Measurements from ENCODE around the gene TTC38. TPM values are rescaled to one million over a fixed set of nuclear protein-coding genes. Genes with fewer than 3 reads are reported as not detected.

The TTC38 gene
- 29.5 and 31.0 TPM in 2 replicates for total RNA-seq

GRCh38 chr22:46267431-46268279, at the start of gene TTC38:
Gene TTC38, plus strand, starts transcription at chr22:46268008. Its CDS starts 32 bp downstream, at chr22:46268040.

GRCh38 chr22:46250035-46250782, 17.6 kb upstream of the TTC38 start, which contains the start of gene CDPF1:
Gene CDPF1, minus strand, starts transcription at chr22:46250293. Its CDS starts 2,009 bp downstream, at chr22:46248284.

GRCh38 chr22:46263216-46263590, 4.6 kb upstream of the TTC38 start, which contains the start of gene PKDREJ:
Gene PKDREJ, minus strand, starts transcription at chr22:46263343. Its CDS starts 21 bp downstream, at chr22:46263322.

GRCh38 chr22:46296257-46297150, 28.7 kb downstream of the TTC38 start, which contains the start of gene GTSE1:
Gene GTSE1, plus strand, starts transcription at chr22:46296870. Its CDS starts 531 bp downstream, at chr22:46297401.

GRCh38 chr22:46335201-46336118, 67.7 kb downstream of the TTC38 start, which contains the start of gene TRMU:
Gene TRMU, plus strand, starts transcription at chr22:46335714. Its CDS starts 51 bp downstream, at chr22:46335765.

Other genes starting within 250 kb of the TTC38 start
- gene PPARA, start 117.5 kb upstream of the TTC38 start, total RNA-seq: 27.0 and 29.5 TPM in 2 replicates
- gene CDPF1, start 17.7 kb upstream of the TTC38 start, total RNA-seq: 9.1 and 11.2 TPM in 2 replicates
- gene PKDREJ, start 4.7 kb upstream of the TTC38 start, total RNA-seq: under 0.01 and 0.11 TPM in 2 replicates
- 8.4 and 8.6 TPM in 2 replicates for gene GTSE1, start 28.9 kb downstream of the TTC38 start, total RNA-seq
- gene TRMU, start 67.7 kb downstream of the TTC38 start, total RNA-seq: 22.2 and 23.1 TPM in 2 replicates

Data from articular chondrocyte of knee joint (primary cell).